ENCODE data around the gene RTN4IP1. TPM values are rescaled to one million over a fixed set of nuclear protein-coding genes. Genes with fewer than 3 reads are reported as not detected.

RTN4IP1 gene, protein sequence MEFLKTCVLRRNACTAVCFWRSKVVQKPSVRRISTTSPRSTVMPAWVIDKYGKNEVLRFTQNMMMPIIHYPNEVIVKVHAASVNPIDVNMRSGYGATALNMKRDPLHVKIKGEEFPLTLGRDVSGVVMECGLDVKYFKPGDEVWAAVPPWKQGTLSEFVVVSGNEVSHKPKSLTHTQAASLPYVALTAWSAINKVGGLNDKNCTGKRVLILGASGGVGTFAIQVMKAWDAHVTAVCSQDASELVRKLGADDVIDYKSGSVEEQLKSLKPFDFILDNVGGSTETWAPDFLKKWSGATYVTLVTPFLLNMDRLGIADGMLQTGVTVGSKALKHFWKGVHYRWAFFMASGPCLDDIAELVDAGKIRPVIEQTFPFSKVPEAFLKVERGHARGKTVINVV
- total RNA-seq, result 3.6 TPM
- polyA plus RNA-seq, result 4.3 TPM

GRCh38 chr6:106629103-106629858 is at the start of gene RTN4IP1, which contains the start of gene QRSL1:
Gene RTN4IP1 (minus strand): TSS chr6:106629498. CDS start chr6:106629021, 477 bp downstream.
Gene QRSL1 (plus strand): TSS chr6:106629578. CDS start chr6:106629682, 104 bp downstream.
- H3K27ac ChIP-seq (ENCODE audit: low read depth), result no peak within 1 kb of the TSS
- peak within 1 kb of the TSS; percentile 77 for H3K4me3 ChIP-seq (ENCODE audit: low read depth, low read length)
- peaks cover 1% of the 10 kb centered on the region for H3K4me1 ChIP-seq (ENCODE audit: insufficient read depth)
- under 1% methylated on average over 46 of the region's 46 CpGs for WGBS
- DNase-seq (ENCODE audit: extremely low spot score), result peak; percentile 90
- H3K36me3 ChIP-seq (ENCODE audit: insufficient read depth), result no peaks in the 10 kb centered on the region

- H3K36me3 ChIP-seq (ENCODE audit: insufficient read depth), result no peaks in the 10 kb centered on the region
- 85% methylated on average over 3 of the region's 3 CpGs for WGBS
- H3K4me1 ChIP-seq (ENCODE audit: insufficient read depth), result no peaks in the 10 kb centered on the region
- no peak for DNase-seq (ENCODE audit: extremely low spot score)
- no peak overlapping the region for H3K27ac ChIP-seq (ENCODE audit: low read depth)
- no peak overlapping the region for H3K4me3 ChIP-seq (ENCODE audit: low read depth, low read length)
These were observed 48.0 kb upstream of the RTN4IP1 start for GRCh38 chr6:106677282-106677681.

GRCh38 chr6:106674541-106675229 is 45.4 kb upstream of the RTN4IP1 start:
- H3K27ac ChIP-seq (ENCODE audit: low read depth), result no peak overlapping the region
- no peak for DNase-seq (ENCODE audit: extremely low spot score)
- H3K36me3 ChIP-seq (ENCODE audit: insufficient read depth), result no peaks in the 10 kb centered on the region
- H3K4me1 ChIP-seq (ENCODE audit: insufficient read depth), result no peaks in the 10 kb centered on the region
- no peak overlapping the region for H3K4me3 ChIP-seq (ENCODE audit: low read depth, low read length)

DNA sequence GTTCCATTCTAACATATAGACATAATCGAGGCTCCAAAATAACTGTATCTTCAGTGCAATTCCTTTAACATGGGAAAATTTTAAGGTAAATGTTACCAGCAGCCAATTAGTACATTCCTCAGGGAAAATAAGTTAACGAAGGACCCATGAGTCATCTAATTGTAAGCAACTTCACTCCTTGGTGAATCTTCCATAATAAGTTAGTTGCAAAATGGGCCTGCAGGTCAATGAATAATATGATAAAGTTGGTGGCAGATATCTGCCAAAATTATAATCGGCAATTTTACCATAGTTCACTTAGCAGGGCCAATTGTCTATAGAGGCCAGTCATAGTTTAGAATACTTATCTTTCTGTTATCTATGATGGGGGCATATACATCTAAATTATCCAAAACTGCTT is 42.4 kb upstream of the RTN4IP1 start:
- Histone ChIP-seq H3K36me3 (ENCODE audit: insufficient read depth) (peaks cover under 1% of the 10 kb centered on the region), H3K27ac (ENCODE audit: low read depth) (no peak overlapping the region), H3K4me1 (ENCODE audit: insufficient read depth) (no peaks in the 10 kb centered on the region), H3K4me3 (ENCODE audit: low read depth, low read length) (no peak overlapping the region)
- DNase-seq (ENCODE audit: extremely low spot score), result no peak
- WGBS, result 96% methylated on average over 3 of the region's 3 CpGs

DNA sequence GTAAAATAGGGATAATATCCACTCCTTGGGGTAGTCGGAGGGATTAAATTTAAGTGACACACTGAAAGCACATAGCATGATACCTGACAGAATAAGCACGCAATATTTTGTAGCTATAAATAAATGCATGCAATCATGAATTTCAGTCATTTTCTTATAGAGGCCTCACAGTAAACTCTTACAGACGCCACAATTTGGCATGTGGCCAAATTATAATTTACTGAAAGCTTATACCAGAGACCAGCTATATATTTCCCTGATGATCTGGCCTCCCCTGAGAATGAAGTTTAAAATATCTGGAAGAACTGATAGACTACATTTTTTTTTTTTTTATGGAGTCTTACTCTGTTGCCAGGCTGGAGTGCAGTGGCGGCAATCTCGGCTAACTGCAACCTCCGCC is 40.9 kb upstream of the RTN4IP1 start:
- DNase-seq (ENCODE audit: extremely low spot score), result no peak
- no peaks in the 10 kb centered on the region for H3K4me1 ChIP-seq (ENCODE audit: insufficient read depth)
- WGBS, result 79% methylated on average over 6 of the region's 6 CpGs
- no peak overlapping the region for H3K27ac ChIP-seq (ENCODE audit: low read depth)
- no peak overlapping the region for H3K4me3 ChIP-seq (ENCODE audit: low read depth, low read length)
- peaks cover 2% of the 10 kb centered on the region for H3K36me3 ChIP-seq (ENCODE audit: insufficient read depth)

- 88% methylated on average over 4 of the region's 4 CpGs for WGBS
- Histone ChIP-seq H3K27ac (ENCODE audit: low read depth) (no peak overlapping the region), H3K4me3 (ENCODE audit: low read depth, low read length) (no peak overlapping the region), H3K36me3 (ENCODE audit: insufficient read depth) (peaks cover 2% of the 10 kb centered on the region), H3K4me1 (ENCODE audit: insufficient read depth) (no peaks in the 10 kb centered on the region)
- no peak for DNase-seq (ENCODE audit: extremely low spot score)
These were observed 37.7 kb upstream of the RTN4IP1 start for GRCh38 chr6:106667022-106667402.

DNA sequence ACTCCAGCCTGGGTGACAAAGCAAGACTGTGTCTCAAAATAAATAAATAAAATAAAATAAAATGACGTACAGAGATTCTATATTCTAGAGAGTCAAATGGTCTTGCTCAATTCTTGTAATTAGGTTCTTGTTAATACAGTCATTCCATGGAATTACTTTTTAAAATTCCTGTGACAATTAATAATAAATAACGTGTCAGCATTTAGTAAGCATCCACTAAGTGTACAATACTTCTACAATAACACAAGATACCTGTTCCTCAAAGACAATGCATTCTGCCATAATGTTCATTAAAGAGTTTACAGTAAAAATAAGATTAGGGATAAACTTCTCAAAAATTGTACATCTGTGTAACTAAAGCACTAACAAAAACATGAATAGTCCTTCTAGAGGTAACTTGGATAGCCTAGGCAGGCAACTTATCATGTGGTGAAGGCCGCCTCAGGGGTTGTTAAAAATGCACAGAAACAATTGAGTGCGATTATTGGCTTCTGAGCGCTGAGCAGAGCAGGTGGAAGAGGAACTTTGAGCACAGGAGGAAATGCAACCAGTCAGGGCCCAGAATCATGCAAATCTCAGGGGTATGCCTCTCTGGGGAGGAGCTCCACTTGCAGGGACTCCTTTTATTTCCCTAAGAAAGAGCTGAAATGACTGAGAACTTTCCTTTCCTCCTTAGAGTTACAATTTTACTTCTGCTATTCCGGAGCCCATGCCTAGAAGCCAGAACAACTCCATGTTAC is 37.2 kb upstream of the RTN4IP1 start:
- Histone ChIP-seq H3K4me1 (ENCODE audit: insufficient read depth) (no peaks in the 10 kb centered on the region), H3K27ac (ENCODE audit: low read depth) (no peak overlapping the region), H3K36me3 (ENCODE audit: insufficient read depth) (peaks cover 2% of the 10 kb centered on the region), H3K4me3 (ENCODE audit: low read depth, low read length) (no peak overlapping the region)
- DNase-seq (ENCODE audit: extremely low spot score), result no peak
- 82% methylated on average over 6 of the region's 6 CpGs for WGBS

DNA sequence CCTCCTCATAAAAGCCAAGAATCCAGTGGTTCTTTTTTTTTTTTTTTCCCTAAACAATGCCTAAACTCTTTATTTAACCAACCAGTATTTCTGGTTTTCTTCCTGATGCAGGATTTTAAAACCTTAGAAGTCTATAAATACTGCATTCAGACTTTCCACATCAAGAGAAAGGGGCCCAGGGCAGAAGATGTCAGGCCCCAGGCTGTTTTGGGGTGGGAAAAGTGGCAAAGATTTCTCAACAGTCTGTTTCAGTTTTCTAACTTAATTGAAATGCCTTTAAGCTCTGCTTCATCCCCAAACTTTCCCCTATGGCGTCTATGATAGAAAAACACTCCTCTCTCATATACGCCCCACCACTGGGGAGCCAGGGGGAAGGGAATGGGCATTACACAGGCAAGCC is 33.2 kb upstream of the RTN4IP1 start:
- WGBS, result 92% methylated on average over 2 of the region's 2 CpGs
- no peak overlapping the region for H3K27ac ChIP-seq (ENCODE audit: low read depth)
- H3K36me3 ChIP-seq (ENCODE audit: insufficient read depth), result peaks cover 9% of the 10 kb centered on the region
- no peaks in the 10 kb centered on the region for H3K4me1 ChIP-seq (ENCODE audit: insufficient read depth)
- no peak for DNase-seq (ENCODE audit: extremely low spot score)
- H3K4me3 ChIP-seq (ENCODE audit: low read depth, low read length), result no peak overlapping the region

DNA sequence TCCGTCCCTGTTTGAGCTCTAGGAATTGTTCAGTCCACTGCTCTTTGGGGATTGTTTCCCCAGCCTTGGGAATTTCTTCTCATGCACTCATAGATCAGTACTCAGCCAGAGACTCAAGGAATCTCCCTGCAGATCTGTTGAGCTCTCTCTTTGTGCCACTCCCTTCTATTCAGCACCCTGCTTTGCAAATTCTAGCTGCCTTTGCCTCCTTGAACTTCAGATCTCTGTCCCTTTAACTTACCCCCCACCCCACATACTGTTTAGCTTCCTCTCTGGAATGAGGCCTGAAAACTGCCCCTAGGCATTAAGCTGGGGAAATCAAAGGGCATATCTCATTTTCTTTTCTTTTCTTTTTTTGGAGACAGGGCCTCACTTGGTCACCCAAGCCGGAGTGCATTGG is 30.6 kb upstream of the RTN4IP1 start:
- no peak overlapping the region for H3K27ac ChIP-seq (ENCODE audit: low read depth)
- no peak overlapping the region for H3K4me3 ChIP-seq (ENCODE audit: low read depth, low read length)
- H3K36me3 ChIP-seq (ENCODE audit: insufficient read depth), result peaks cover 7% of the 10 kb centered on the region
- WGBS, result 94% methylated on average over 2 of the region's 2 CpGs
- no peaks in the 10 kb centered on the region for H3K4me1 ChIP-seq (ENCODE audit: insufficient read depth)
- DNase-seq (ENCODE audit: extremely low spot score), result no peak

- H3K4me3 ChIP-seq (ENCODE audit: low read depth, low read length), result no peak overlapping the region
- peaks cover 8% of the 10 kb centered on the region for H3K36me3 ChIP-seq (ENCODE audit: insufficient read depth)
- no peak overlapping the region for H3K27ac ChIP-seq (ENCODE audit: low read depth)
- 99% methylated on average over 4 of the region's 4 CpGs for WGBS
- DNase-seq (ENCODE audit: extremely low spot score), result no peak
- no peaks in the 10 kb centered on the region for H3K4me1 ChIP-seq (ENCODE audit: insufficient read depth)
These were observed 29.2 kb upstream of the RTN4IP1 start for GRCh38 chr6:106658469-106658868.

DNA sequence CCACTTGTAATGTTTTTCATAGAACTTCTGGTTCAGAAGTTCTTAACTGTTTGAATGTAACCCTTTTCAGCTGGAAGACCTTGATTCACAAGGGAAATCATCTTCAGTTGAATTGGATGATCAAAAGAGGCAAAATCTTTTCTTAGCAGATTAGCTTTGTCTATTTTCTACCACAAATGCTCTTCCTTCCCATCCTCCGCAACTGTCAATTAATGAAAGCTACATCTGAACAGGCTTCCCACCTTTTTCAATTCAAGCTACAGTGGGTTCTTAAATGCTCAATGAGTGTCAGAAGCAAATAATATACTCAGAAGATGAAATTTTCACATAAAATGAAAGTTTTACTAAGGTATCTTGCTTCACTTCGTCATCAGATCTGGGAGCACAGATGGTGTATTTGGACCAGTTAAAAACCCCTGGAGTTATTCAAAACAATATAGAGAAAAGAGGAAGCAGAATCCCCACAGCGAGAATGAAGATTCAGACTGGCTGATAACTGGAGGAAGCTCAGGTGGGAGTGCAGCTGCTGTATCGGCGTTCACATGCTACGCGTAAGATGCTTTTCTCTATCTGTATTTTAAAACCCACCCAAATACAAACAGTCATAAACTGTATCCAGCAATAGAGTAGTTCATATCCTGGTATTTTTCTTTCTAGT is 19.5 kb upstream of the RTN4IP1 start:
- no peak overlapping the region for H3K27ac ChIP-seq (ENCODE audit: low read depth)
- peaks cover 9% of the 10 kb centered on the region for H3K36me3 ChIP-seq (ENCODE audit: insufficient read depth)
- no peak overlapping the region for H3K4me3 ChIP-seq (ENCODE audit: low read depth, low read length)
- no peaks in the 10 kb centered on the region for H3K4me1 ChIP-seq (ENCODE audit: insufficient read depth)
- no peak for DNase-seq (ENCODE audit: extremely low spot score)
- WGBS, result 94% methylated on average over 7 of the region's 7 CpGs

DNA sequence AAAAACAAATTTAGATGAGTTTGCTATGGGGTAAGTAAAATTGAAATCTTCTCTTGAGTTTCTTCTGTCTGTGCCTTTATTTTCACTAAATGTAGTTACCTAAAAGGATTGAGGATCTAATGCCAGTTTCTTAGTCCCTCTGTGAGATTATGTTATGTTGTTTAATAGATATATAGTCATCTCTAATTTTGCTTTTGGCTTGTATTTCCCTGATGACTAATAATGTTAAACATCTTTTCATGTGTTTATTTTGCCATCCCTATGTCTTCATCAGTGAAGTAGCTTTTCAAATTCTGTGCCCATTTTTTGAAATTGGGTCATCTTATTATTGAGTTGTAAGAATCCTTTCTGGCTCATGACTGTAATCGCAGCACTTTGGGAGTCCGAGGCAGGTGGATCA is 13.8 kb upstream of the RTN4IP1 start:
- no peaks in the 10 kb centered on the region for H3K4me1 ChIP-seq (ENCODE audit: insufficient read depth)
- no peak for DNase-seq (ENCODE audit: extremely low spot score)
- H3K36me3 ChIP-seq (ENCODE audit: insufficient read depth), result peaks cover 4% of the 10 kb centered on the region
- no peak overlapping the region for H3K4me3 ChIP-seq (ENCODE audit: low read depth, low read length)
- 97% methylated on average over 2 of the region's 2 CpGs for WGBS
- H3K27ac ChIP-seq (ENCODE audit: low read depth), result no peak overlapping the region

DNA sequence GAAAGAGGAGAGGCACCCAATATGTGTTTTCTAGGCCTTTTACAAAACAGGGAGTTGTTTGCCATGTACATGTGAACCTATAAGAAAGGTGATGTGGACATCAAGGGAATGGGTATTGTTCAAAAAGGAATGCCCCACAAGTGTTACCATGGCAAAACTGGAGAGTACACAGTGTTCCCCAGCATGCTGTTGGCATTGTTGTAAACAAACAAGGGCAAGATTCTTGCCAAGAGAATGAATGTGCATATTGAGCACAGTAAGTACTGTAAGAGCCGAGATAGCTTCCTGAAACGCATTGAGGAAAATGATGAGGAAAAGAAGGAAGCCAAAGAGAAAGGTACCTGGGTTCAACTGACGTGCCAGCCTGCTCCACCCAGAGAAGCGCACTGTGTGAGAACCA is 13.2 kb upstream of the RTN4IP1 start:
- WGBS, result 93% methylated on average over 4 of the region's 4 CpGs
- H3K4me3 ChIP-seq (ENCODE audit: low read depth, low read length), result no peak overlapping the region
- H3K27ac ChIP-seq (ENCODE audit: low read depth), result no peak overlapping the region
- DNase-seq (ENCODE audit: extremely low spot score), result no peak
- peaks cover 4% of the 10 kb centered on the region for H3K36me3 ChIP-seq (ENCODE audit: insufficient read depth)
- H3K4me1 ChIP-seq (ENCODE audit: insufficient read depth), result no peaks in the 10 kb centered on the region

All from urinary bladder (tissue), 4 donors.